ENCODE results near the gene ZNF587. TPM values are rescaled to one million over a fixed set of nuclear protein-coding genes. Genes with fewer than 3 reads are reported as not detected.
"Not testable (repeated sequence)": the region's sequence is repeated elsewhere in the genome, so short reads cannot be mapped to it uniquely, and the experiment has no call there.

The ZNF587 gene
- total RNA-seq, 1 experiment from 2014 or later: 25.9 TPM

DNA sequence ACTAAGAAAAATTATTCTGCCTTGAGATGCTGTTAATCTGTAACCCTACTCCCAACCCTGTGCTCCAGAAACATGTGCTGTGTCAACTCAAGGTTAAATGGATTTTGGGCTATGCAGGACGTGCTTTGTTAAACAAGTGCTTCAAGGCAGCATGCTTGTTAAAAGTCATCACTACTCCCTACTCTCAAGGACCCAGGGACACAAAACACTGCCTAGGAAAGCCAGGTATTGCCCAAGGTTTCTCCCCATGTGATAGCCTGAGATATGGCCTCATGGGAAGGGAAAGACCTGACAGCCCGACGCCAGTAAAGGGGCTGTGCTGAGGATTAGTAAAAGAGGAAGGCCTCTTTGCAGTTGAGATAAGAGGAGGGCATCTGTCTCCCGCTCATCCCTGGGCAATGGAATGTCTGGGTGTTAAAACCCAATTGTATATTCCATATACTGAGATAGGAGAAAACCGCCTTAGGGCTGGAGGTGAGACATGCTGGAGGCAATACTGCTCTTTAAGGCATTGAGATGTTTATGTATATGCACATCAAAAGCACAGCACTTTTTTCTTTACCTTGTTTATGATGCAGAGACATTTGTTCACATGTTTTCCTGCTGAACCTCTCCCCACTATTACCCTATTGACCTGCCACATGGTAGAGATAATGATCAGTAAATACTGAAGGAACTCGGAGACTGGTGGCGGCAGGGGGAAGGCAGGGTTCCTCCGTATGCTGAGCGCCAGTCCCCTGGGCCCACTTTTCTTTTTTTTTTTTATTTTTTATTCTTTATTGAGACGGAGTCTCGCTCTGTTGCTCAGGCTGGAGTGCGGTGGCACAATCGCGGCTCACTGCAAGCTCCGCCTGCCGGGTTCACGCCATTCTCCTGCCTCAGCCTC is 39.0 kb upstream of the ZNF587 start:
- H3K9me2 ChIP-seq (ENCODE audit: insufficient read depth); H3K27ac ChIP-seq (ENCODE audit: low read depth, low read length); H3K4me3 ChIP-seq (replicated peaks in 1 of 2; ENCODE audit: low read depth in 1 of 2, low read length in 2 of 2); CTCF ChIA-PET; H2AFZ ChIP-seq (ENCODE audit: low read depth, low read length, poor library complexity, severe bottlenecking); BruUV-seq (replicated peaks); H4K20me1 ChIP-seq (ENCODE audit: insufficient read depth); POLR2A ChIA-PET; DNase-seq (ENCODE audit: low read depth, low spot score); H3K9ac ChIP-seq (ENCODE audit: low read length); ATAC-seq; H3K27me3 ChIP-seq (ENCODE audit: insufficient read depth, low read length); intact Hi-C loops (cut with micrococcal nuclease); H3K9me3 ChIP-seq (ENCODE audit: control insufficient read depth in 1 of 2, insufficient read depth in 1 of 2, low read depth in 1 of 2, low read length in 2 of 2); H3K4me2 ChIP-seq (ENCODE audit: low read length); RAD21 ChIA-PET (ENCODE audit: low non-redundant PET in 1 of 2, low total read pairs in 2 of 2, uncharacterized antibody in 2 of 2, unreplicated experiment in 2 of 2): not testable (repeated sequence)
- Histone ChIP-seq H3K4me1 (ENCODE audit: control insufficient read depth in 1 of 2, insufficient read depth in 2 of 2, low read length in 2 of 2) (peaks cover 0 to 12% of the 10 kb centered on the region in 2 experiments; a peak in 1 of 4 replicates), H3K79me2 (ENCODE audit: insufficient read depth, low read length) (peaks cover 26% of the 10 kb centered on the region), H3K36me3 (ENCODE audit: control insufficient read depth in 1 of 2, insufficient read depth in 2 of 2, low read length in 2 of 2) (peaks cover 11 to 27% of the 10 kb centered on the region in 2 experiments)

DNA sequence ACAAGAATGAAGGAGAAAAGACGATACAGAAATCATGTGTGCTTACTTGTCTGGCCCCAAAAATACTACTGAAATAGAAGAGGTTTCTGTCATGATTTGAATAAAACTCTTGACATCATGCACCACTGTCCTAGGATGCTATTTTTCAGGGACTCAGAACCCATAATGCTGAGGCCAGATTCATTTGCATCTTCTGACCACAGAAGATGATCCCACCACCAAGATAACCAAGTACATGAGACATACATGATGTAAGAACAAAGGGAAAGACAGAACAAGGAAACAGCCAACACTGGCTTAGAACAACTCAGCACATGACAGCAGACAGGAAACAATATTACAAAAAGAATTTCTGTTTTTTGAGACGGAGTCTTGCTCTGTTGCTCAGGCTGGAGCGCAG is 37.4 kb upstream of the ZNF587 start:
- CTCF ChIA-PET: no interaction called here
- ATAC-seq (no peak), DNase-seq (ENCODE audit: low read depth, low spot score) (no peak)
- H3K27me3 ChIP-seq (ENCODE audit: insufficient read depth, low read length): no peaks in the 10 kb centered on the region
- peaks cover 0 to 12% of the 10 kb centered on the region in 2 experiments; a peak in 1 of 4 replicates for H3K4me1 ChIP-seq (ENCODE audit: control insufficient read depth in 1 of 2, insufficient read depth in 2 of 2, low read length in 2 of 2)
- no peak overlapping the region for H3K9ac ChIP-seq (ENCODE audit: low read length)
- H3K79me2 ChIP-seq (ENCODE audit: insufficient read depth, low read length): peaks cover 26% of the 10 kb centered on the region
- H3K9me3 ChIP-seq (ENCODE audit: control insufficient read depth in 1 of 2, insufficient read depth in 1 of 2, low read depth in 1 of 2, low read length in 2 of 2): no peaks in the 10 kb centered on the region
- no peaks in the 10 kb centered on the region for H4K20me1 ChIP-seq (ENCODE audit: insufficient read depth)
- no peak overlapping the region for H3K4me3 ChIP-seq (replicated peaks in 1 of 2; ENCODE audit: low read depth in 1 of 2, low read length in 2 of 2)
- H3K36me3 ChIP-seq (ENCODE audit: control insufficient read depth in 1 of 2, insufficient read depth in 2 of 2, low read length in 2 of 2): peaks cover 11 to 27% of the 10 kb centered on the region in 2 experiments
- POLR2A ChIA-PET: no interaction called here
- no TSS peak for BruUV-seq (replicated peaks)
- H2AFZ ChIP-seq (ENCODE audit: low read depth, low read length, poor library complexity, severe bottlenecking): no peak overlapping the region
- no peaks in the 10 kb centered on the region for H3K9me2 ChIP-seq (ENCODE audit: insufficient read depth)
- intact Hi-C loops (cut with micrococcal nuclease): no loop called here
- TF ChIP-seq POLR2AphosphoS5 (IDR thresholded peaks at IDR 0.05; ENCODE audit: low read depth, low read length) (no peak), SIN3A (IDR thresholded peaks at IDR 0.05; ENCODE audit: low read depth) (no peak), MAX (IDR thresholded peaks at IDR 0.05) (no peak), EGR1 (IDR thresholded peaks at IDR 0.05; ENCODE audit: low read depth) (no peak), TCF7L2 (IDR thresholded peaks at IDR 0.05; ENCODE audit: borderline replicate concordance, extremely low read depth, insufficient read depth, insufficient read length) (no peak), EZH2 (IDR thresholded peaks at IDR 0.05) (no peak), REST (IDR thresholded peaks at IDR 0.05; ENCODE audit: low read depth) (no peak), RAD21 (IDR thresholded peaks at IDR 0.05; ENCODE audit: low read depth) (no peak), EZH2phosphoT487 (IDR thresholded peaks at IDR 0.05; ENCODE audit: borderline replicate concordance) (no peak), POLR2A (IDR thresholded peaks at IDR 0.05; ENCODE audit: borderline replicate concordance, extremely low read depth, insufficient read depth, insufficient read length) (no peak), CBX3 (IDR thresholded peaks at IDR 0.05; ENCODE audit: low read depth) (no peak), ZFX (IDR thresholded peaks at IDR 0.05) (no peak), FOSL1 (IDR thresholded peaks at IDR 0.05; ENCODE audit: low read depth) (no peak)
- TF ChIP-seq, protein P1, sequence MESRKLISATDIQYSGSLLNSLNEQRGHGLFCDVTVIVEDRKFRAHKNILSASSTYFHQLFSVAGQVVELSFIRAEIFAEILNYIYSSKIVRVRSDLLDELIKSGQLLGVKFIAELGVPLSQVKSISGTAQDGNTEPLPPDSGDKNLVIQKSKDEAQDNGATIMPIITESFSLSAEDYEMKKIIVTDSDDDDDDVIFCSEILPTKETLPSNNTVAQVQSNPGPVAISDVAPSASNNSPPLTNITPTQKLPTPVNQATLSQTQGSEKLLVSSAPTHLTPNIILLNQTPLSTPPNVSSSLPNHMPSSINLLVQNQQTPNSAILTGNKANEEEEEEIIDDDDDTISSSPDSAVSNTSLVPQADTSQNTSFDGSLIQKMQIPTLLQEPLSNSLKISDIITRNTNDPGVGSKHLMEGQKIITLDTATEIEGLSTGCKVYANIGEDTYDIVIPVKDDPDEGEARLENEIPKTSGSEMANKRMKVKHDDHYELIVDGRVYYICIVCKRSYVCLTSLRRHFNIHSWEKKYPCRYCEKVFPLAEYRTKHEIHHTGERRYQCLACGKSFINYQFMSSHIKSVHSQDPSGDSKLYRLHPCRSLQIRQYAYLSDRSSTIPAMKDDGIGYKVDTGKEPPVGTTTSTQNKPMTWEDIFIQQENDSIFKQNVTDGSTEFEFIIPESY (IDR thresholded peaks at IDR 0.05; ENCODE audit: extremely low read depth, insufficient replicate concordance, low read length): no peak
- H3K4me2 ChIP-seq (ENCODE audit: low read length): no peak overlapping the region
- RAD21 ChIA-PET (ENCODE audit: low non-redundant PET in 1 of 2, low total read pairs in 2 of 2, uncharacterized antibody in 2 of 2, unreplicated experiment in 2 of 2): no interaction called here
- H3K27ac ChIP-seq (ENCODE audit: low read depth, low read length): no peak overlapping the region

Measured in HCT116 (cell line).